ENCODE data around the gene TENM3.

Gene TENM3

DNA sequence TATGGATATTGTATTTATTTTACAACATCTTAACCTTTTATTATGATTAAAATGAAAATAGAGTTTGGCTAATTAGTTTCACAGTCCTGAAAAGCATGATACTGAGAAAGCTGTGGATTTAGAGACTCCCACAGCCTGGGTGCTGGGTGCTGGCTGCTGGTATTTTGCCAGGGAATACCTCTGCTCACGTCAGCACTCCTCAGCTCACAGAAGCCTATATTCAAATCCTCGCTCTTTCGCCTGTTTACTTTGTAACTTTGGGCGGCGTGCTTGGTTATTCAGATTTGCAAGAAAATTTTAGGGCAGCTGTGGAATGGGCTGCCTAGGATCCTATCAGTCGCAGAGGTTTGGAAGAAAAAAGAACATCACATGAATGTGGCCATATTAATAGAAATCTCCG is 412.1 kb downstream of the TENM3 start:
- in situ Hi-C loops (cut with MboI; ENCODE audit: low sequenced_read_pairs): no loop called here

DNA sequence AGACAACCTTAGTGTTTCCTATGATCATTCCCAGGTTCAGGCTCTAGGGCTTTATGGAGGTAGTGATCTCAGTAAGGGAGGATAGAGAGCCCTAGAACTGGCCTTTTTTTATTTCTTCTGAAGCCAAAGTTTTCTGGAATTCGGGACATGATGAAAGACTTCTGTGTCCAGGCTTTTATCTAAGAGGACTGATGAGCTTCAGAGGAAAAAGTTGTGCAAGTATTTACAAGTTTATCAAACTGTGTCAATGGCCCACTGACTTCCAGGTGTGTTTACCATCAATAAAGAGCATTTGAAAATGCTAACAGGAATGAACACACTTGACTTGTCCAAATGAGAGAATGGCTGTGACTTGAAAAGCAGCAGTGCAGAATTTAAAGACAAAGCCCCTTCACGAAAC is 419.3 kb downstream of the TENM3 start:
- in situ Hi-C loops (cut with MboI; ENCODE audit: low sequenced_read_pairs): no loop called here

GRCh38 chr4:182671231-182671630 is 428.0 kb downstream of the TENM3 start:
- in situ Hi-C loops (cut with MboI; ENCODE audit: low sequenced_read_pairs): no loop called here

DNA sequence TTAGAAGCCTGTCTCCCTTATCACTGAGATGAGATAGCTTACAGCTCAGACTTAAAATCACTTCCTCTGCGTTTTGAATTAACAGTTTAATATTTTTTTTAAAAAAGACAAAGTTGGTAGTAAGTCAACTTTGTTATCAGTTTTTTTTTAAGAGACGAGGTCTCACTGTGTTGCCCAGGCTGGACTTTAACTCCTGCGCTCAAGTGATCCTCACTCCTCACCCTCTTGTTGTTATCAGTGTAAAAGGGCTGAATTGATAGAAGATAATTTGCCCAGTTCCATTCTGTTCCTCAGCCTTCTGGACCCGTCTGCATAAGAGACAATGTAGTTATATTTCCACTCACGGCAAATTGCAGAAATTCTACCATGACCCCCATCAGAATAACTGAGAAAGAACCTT is 428.5 kb downstream of the TENM3 start:
- in situ Hi-C loops (cut with MboI; ENCODE audit: low sequenced_read_pairs): no loop called here

- in situ Hi-C loops (cut with MboI; ENCODE audit: low sequenced_read_pairs): no loop called here
Observed at GRCh38 chr4:182678590-182678989, 435.4 kb downstream of the TENM3 start.

DNA sequence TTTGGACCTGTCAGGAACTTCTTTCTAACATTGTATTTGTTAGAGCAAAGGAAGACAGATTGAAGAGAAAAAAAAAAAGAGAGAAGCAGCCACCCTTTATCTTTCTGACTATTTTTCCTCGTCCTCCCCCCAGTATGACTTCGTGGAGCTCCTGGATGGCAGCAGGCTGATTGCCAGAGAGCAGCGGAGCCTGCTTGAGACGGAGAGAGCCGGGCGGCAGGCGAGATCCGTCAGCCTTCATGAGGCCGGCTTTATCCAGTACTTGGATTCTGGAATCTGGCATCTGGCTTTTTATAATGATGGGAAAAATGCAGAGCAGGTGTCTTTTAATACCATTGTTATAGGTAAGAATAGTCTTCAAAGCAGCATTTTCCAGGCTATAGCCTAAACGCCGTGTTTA is 436.3 kb downstream of the TENM3 start:
- in situ Hi-C loops (cut with MboI; ENCODE audit: low sequenced_read_pairs): no loop called here

GRCh38 chr4:182680234-182680653 is 437.0 kb downstream of the TENM3 start:
- in situ Hi-C loops (cut with MboI; ENCODE audit: low sequenced_read_pairs): no loop called here

DNA sequence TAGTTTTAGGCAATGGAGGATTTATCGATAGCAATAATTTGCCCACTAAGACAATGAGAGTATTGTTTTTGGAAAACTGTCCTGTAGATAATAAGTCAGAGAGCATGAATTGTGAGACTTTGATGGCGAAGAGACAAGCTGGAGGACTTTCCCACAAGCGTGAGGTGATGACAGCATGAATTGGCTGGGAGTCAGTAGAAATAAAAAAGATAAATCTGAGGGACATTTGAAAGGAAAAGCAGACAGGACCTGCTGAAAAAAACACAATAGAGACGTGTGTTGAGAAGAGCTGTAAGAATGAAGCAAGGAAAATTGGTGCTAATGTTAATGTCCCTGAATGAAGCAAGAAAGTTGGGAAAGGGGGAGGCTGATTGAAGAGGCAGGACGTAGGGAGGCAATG is 440.5 kb downstream of the TENM3 start:
- in situ Hi-C loops (cut with MboI; ENCODE audit: low sequenced_read_pairs): no loop called here

DNA sequence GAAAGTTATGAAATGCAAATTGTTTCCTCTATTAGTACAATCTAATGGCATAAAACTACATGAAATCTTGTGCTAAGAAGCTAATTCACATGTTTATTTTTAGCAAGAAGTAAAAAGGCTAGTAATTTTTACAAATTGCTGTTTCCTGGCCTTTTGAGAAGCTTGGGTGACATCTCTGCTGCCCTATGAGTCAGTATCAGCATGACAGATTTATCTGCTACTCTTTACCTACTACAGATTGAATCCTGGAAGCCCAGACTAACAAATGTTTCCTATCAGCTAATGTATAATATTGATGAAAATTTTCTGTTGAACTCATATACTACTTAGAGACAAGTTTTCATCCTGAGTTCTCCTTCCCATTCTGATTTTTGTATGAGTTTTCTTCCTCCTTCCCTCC is 441.6 kb downstream of the TENM3 start:
- in situ Hi-C loops (cut with MboI; ENCODE audit: low sequenced_read_pairs): no loop called here

- in situ Hi-C loops (cut with MboI; ENCODE audit: low sequenced_read_pairs): no loop called here
Observed at GRCh38 chr4:182688081-182688480, 444.9 kb downstream of the TENM3 start.

- in situ Hi-C loops (cut with MboI; ENCODE audit: low sequenced_read_pairs): no loop called here
Observed at GRCh38 chr4:182694551-182694950, 451.3 kb downstream of the TENM3 start.

- in situ Hi-C loops (cut with MboI; ENCODE audit: low sequenced_read_pairs): no loop called here
Observed at GRCh38 chr4:182695009-182695408, 451.8 kb downstream of the TENM3 start.

DNA sequence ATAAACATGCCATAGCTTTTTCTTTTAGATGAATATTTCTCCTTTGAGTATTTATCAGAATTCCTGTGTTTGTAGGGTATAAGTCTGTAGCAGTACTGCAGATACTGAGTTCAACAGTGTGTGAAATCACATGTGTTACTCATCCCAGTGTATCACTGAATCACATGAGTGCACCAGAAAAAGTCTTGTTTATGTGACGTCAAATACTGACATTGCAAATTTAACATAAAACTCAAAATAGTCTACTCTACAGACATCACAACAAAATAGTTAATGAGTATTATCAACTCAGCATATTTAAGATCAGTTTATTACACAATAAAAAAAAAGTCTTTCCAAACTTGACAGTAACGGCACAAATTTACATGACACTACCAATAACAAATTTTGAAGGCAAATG is 452.6 kb downstream of the TENM3 start:
- in situ Hi-C loops (cut with MboI; ENCODE audit: low sequenced_read_pairs): no loop called here

- in situ Hi-C loops (cut with MboI; ENCODE audit: low sequenced_read_pairs): no loop called here
Observed at GRCh38 chr4:182697094-182697493, 453.9 kb downstream of the TENM3 start.

DNA sequence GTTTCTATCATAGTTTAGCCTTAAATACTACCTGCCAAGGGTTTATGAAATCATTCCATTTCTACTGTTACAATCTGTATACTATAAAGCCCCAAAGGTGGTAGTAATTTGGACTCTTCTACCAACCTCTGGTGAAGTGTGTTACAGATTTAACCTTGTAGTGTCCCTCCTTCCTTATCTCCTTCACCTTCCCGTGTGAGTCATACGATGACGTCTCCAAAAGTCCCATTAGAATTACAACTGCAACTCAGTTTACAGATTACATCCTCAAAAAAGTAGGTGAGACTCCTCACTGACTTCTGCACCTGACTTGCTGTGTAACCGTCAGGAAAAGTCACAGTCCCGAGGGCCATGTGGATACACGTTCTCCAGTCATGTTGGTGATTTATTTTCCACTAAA is 455.0 kb downstream of the TENM3 start:
- in situ Hi-C loops (cut with MboI; ENCODE audit: low sequenced_read_pairs): no loop called here

GRCh38 chr4:182699201-182699600 is 456.0 kb downstream of the TENM3 start:
- in situ Hi-C loops (cut with MboI; ENCODE audit: low sequenced_read_pairs): no loop called here

DNA sequence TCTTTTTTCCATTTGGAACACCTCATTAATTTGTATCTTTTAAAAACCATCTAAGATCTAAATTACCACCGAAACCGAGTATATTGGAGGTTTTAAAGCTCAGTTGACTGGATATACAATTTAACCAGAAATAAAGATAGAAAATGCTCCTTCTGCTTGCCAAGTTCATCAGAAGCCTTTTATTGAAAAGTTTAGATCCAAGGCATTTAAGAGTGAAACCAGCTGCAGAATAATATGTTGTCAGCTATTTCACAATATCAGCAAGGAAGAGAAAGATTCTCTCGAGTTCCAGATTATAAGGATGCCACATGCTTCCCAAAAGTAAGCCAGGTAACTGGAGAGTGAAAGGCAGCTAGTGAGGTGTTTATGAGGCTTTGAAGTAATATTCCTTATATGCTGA is 456.6 kb downstream of the TENM3 start:
- in situ Hi-C loops (cut with MboI; ENCODE audit: low sequenced_read_pairs): no loop called here

DNA sequence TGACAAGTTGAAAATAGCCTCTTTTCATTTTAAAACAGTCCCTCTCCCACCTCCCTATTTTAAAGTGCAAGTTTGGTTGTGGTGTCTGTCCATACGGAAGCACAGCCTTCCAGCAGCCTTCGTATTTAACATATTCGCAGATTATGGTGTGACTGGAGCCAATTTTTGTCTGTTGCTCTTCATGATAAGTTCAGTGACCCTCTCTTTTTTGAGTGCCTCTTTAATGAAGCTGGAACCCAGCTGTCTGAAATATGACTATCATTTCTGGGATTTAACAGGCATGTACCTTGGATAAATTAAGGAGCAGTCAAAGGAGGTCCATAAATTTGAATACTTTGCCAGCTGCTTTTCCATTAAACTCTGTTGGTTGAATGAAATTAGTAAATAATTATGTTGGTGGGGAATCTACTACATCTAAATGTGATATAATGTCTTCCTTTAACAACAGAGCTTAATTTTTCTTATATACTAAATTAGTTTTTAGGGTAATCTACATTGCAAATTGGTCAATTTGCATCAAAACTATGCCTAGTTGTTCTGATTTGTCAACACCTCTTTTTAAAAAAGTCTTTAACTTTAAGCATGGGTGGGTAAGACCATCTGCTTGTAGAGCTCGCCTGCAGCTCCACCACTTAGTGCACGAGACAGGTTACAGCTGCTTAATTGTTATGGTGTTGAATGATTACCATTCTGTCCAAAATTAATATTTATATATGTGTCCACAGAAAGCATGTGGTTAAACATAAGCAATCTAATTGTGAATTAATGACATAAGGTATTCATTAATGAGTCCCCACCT is 457.4 kb downstream of the TENM3 start:
- in situ Hi-C loops (cut with MboI; ENCODE audit: low sequenced_read_pairs): no loop called here

DNA sequence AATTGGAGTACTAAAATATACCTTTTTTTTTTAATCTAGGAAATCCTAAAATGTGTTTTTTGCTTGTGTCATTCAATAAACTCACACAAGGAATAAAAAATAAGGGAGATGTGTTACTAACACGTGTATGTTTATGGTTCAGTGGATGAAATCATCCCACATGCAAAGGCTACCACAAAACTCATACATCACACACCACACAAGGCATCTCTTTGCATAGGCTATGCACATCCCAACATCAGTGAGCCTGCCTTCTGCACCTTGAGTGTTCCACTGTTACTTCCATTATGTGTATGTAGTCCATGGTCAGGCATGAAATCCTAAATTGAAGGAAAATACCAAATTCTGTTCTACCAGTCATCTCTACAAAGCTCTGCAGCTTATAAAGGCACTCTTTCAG is 460.9 kb downstream of the TENM3 start:
- in situ Hi-C loops (cut with MboI; ENCODE audit: low sequenced_read_pairs): no loop called here

- in situ Hi-C loops (cut with MboI; ENCODE audit: low sequenced_read_pairs): no loop called here
Observed at GRCh38 chr4:182704948-182705347, 461.7 kb downstream of the TENM3 start.

GRCh38 chr4:182705389-182705788 is 462.2 kb downstream of the TENM3 start:
- in situ Hi-C loops (cut with MboI; ENCODE audit: low sequenced_read_pairs): no loop called here

- in situ Hi-C loops (cut with MboI; ENCODE audit: low sequenced_read_pairs): no loop called here
Observed at GRCh38 chr4:182711211-182711610, 468.0 kb downstream of the TENM3 start.

DNA sequence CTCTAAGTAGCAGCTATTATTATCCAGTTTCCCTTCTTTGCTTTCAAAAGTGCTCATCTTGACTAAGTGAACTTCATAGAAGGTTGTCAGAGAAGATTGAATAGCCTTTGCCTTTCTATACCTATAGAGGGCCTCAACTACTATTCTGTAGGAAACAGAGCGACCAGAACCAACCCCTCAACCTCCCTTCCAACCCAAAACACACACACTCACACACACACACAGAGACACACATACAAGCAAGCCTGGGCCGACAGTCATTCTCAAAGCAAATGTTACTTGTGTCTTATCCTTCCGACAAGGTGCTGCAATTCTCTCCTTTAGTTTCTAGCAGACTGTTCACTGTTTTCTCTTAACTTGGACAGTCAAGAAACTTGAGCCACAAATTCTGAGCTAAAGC is 472.3 kb downstream of the TENM3 start:
- in situ Hi-C loops (cut with MboI; ENCODE audit: low sequenced_read_pairs): no loop called here
